Measurements from ENCODE around the gene SLC35F1.

Gene SLC35F1

GRCh38 chr6:118269659-118270058 is 362.6 kb downstream of the SLC35F1 start:
- DNase-seq (ENCODE audit: low read depth, low spot score): no peak

GRCh38 chr6:118277631-118278030 is 370.6 kb downstream of the SLC35F1 start:
- DNase-seq (ENCODE audit: low read depth, low spot score): no peak

DNA sequence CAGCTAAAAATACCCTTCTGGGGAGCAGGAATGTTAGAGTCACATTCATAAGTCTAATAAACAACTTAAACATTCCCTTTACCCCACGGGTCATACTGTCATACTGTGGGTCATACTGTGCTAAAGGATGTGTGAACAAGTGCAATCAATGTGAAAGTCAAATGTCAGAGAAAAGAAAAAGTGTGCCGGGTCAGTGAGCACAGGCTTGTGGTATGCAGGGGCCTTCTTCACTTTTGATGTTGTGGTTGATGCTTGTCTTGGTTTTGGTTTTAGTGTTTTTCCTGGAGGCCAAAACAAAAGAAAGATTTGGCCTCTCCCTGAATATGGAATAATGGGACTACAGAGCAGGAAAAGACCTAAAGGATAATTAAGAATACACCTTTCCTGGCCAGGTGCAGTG is 373.1 kb downstream of the SLC35F1 start:
- no peak for DNase-seq (ENCODE audit: low read depth, low spot score)

DNA sequence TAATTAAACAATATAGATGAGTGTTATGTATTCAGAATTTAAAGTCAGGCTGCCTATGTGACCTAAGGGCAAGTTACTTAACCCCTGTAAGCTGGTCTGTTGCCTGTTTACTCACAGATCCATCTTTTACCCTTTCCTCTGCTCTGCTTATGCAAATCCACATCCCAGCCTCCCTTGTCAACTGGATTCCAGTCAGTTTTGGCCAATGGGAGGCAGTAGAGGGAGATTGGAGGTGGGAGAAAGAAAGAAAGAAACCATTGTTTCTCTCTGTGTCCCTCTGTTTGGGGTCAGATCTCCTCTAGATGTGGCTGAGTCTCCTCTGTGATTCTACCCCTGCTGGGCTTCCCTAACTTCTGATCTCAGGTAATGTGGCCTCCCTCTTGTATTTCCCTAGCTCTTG is 374.2 kb downstream of the SLC35F1 start:
- no peak for DNase-seq (ENCODE audit: low read depth, low spot score)

DNA sequence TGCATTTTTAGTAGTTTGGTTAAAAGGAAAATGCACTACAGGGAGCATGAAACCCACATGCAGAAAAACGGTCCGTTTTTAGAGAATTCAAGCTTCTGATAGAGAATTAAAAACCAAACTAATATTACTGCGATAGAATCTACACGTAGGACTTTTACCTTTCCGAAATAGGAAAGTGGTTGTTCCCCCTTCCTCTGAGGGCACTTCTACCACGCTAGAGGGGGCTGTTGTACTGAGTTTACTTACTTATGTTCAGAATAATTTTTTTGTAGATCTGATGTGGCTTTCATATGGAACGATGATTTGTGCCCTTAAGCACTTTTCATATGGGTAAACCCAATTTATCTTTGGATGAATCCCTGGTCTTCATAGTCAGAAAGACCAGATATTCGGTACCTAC is 376.7 kb downstream of the SLC35F1 start:
- peak; percentile 72 for DNase-seq (ENCODE audit: low read depth, low spot score)

DNA sequence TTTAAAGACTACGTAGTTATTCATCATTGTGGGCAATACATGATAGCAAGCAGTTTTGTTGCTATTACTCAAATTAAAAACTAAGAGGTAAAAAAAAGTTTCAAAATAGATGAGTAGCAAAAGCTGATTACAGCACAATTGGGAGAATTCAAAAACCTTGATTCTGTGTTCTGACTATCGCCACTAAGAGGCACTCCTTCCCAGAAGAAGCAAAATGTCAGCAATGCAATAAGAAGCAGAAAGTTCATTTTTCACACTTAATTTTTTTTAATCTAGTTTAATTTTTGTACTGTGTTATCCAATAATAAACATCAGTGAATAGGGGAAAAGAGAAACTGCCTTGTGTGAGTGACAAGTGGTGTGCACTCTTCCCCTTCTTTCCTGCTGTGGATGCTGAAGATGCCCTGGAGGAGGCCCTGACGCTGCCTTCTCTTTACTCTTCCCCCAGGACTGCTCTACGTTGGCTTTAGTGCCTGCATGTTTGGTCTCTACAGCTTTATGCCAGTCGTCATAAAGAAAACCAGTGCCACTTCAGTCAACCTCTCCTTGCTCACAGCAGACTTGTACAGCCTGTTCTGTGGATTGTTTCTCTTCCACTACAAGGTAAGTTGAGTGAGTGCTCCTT is 377.8 kb downstream of the SLC35F1 start:
- peak; percentile 46 for DNase-seq (ENCODE audit: low read depth, low spot score)

GRCh38 chr6:118285791-118286190 is 378.7 kb downstream of the SLC35F1 start:
- no peak for DNase-seq (ENCODE audit: low read depth, low spot score)

DNA sequence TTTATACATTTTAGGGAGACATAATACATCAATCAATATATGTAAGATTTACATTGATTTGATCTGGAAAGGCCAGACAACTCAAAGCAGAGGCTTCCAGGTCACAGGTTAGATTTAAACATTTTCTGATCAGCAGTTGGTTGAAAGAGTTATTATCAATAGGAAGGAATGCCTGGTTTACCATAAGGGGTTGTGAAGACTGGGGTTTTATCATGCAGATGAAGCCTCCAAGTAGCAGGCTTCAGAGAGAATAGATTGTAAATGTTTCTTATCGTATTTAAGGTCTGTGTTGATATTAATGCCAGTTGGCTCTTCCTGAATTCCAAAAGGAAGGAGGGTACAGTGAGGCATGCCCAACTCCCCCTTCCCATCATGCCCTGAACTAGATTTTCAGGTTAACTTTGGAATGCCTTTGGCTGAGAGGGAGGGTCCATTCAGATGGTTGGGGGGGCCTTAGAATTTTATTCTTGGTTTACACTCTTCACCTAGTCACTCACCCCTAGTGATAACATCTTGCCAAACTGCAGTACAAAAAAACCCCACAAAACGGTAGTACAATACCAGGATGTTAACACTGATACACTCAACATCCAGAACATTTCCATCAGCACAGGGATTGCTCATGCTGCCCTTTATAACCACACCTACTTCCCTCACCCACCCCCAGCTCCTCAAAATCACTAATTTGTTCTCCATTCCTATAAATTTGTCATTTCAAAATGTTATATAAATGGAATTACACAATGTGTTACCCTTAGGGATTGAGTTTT is 381.5 kb downstream of the SLC35F1 start:
- DNase-seq (ENCODE audit: low read depth, low spot score): no peak

DNA sequence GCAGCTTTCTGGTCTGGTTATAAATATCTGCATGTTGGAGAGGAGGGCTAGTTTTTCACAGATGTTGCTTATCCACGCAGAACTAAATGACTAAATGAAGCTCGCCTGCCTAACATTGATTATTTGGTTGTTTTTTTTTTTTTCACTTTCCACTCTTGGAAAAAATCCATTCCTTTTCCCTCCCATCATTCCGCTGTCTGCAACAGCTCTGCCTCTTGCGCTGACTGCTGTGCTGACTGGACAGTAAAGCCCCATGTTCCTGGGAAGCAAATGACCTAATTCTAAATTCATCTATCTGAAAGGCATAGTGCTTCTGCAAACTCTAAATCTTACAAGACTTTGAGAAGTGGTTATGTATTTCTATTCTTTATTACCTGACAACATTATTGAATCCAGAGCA is 385.5 kb downstream of the SLC35F1 start:
- DNase-seq (ENCODE audit: low read depth, low spot score): no peak

DNA sequence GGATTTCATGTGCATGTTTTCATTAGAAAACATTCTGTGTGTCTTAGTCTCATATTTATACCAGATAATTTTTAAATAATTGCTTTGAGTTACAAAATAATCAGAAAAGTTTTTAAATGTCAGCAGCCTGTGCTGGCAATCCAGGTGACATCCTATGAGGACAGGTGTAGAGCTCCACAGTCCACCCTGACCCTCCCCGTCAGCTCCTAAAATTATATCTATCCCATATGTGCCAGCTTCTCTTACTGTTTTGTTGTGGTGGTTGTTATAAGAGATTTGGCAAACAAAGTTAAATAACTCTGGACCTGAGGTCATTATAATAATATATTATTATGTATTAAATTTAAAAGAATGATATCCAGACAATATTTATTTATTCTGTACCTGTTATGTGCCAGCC is 387.8 kb downstream of the SLC35F1 start:
- DNase-seq (ENCODE audit: low read depth, low spot score): no peak

GRCh38 chr6:118295336-118295735 is 388.3 kb downstream of the SLC35F1 start:
- DNase-seq (ENCODE audit: low read depth, low spot score): no peak

DNA sequence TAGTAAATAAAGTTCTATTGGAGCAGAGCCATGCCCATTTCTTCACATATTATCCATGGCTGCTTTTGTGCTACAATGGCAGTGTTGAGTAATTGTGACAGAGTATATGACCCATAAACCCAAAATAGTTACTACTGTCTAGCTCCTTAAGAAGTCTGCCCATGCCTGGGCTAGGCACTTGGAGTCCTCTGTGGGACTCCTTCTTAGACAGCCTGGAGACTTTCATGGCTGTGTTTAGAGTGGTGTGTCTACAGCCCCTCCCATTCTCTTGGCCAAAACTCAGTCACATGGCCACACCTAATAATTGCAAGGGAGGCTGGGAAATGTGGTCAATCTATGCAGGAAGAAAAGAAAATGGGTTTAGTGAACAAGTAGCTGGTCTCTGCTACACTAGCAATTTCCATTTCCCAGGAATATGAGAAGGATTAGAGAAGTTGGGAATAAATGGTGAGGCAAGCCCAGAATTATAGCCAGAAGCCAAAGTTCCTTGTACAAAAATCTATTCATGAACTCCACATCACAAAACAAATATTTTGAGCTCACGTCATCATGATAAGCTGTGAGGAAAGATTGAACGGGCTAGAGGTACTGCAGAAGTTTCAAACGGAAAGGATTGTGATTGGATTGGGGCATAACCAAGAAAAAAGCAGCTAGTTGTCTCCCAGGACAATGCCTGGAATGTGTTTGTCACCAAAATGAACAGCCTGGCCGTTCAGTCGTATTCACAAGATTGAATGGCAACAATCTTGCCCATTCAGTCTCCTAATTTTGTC is 389.3 kb downstream of the SLC35F1 start:
- peak; percentile 35 for DNase-seq (ENCODE audit: low read depth, low spot score)

DNA sequence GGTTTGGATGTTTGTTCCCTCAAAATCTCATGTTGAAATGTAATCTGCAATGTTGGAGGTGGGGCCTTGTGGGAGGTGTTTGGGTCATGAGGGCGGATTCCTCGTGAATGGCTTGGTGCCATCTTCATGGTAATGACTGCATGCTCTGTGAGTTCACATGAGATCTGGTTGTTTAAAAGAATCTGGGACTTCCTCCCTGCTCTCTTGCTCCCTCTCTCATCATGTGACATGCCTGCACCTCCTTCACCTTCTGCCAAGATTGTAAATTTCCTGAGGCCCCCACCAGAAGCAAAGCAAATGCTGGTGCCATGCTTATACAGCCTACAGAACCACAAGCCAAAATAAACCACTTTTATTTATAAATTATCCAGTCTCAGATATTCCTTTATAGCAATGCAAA is 390.8 kb downstream of the SLC35F1 start:
- DNase-seq (ENCODE audit: low read depth, low spot score): no peak

DNA sequence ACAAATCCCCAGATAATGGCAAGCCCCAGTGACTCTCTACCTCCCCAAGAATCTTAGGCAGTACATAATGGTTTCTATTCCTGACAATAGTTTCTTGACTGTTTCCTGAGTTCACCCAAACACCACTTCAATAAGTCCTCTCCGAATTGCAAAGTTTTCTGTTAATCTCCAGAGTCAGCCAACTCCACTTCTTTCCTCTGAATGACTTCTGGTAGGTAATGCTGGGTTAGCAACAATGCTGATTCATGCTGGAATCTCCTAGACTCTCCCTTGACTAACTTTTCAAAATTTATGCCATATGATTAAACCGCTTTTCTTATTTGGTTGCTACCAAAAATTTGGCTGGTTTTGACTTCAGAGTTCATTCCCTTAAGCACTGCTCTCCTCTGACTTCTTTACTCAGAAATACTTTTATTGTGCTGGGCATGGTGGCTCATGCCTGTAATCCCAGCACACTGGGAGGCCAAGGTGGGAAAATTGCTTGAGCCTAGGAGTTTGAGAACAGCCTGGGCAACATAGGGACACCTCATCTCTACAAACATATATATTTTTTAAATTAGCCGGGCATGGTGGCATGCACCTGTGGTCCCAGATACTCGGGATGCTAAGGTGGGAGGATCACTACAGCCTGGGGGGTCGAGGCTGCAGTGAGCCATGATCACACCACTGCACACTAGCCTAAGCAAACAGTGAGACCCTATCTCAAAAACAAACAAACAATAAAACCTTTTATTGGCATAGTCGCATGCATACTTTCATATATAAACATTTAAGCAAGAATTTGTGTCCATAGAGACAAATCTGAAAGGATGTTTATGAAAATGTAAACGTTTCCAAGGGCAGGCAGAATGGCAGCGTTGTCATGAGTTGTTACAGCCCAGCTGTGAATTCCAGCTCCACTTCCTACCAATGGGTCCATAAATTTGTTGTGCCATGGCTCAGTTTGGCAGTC is 391.7 kb downstream of the SLC35F1 start:
- peak; percentile 28 for DNase-seq (ENCODE audit: low read depth, low spot score)

- no peak for DNase-seq (ENCODE audit: low read depth, low spot score)
Observed at GRCh38 chr6:118299457-118299856, 392.4 kb downstream of the SLC35F1 start.

DNA sequence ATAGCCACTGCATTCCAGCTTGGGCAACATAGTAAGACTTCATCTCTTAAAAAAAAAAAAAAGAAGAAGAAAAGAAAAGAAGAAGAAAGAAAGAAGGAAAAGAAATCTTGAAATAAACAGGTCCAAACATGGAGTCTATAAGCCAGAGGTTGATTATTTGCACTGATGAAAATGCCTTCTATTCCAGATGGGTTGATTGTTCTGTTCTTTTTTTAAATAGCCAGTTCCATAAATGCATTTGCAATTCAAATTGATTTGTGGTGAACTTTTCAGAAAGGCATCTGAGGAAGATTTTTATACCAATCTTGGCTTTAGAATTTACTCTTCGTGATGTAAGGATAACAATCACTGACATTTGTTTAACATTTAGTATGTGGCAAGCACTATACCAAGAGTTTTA is 397.3 kb downstream of the SLC35F1 start:
- no peak for DNase-seq (ENCODE audit: low read depth, low spot score)

- DNase-seq (ENCODE audit: low read depth, low spot score): no peak
Observed at GRCh38 chr6:118305081-118305480, 398.0 kb downstream of the SLC35F1 start.

GRCh38 chr6:118306392-118307238 is 399.6 kb downstream of the SLC35F1 start:
- DNase-seq (ENCODE audit: low read depth, low spot score): no peak

- DNase-seq (ENCODE audit: low read depth, low spot score): no peak
Observed at GRCh38 chr6:118307581-118307980, 400.5 kb downstream of the SLC35F1 start.

- DNase-seq (ENCODE audit: low read depth, low spot score): no peak
Observed at GRCh38 chr6:118309337-118310093, 402.5 kb downstream of the SLC35F1 start.
